ENCODE results near the gene C22orf31.

DNA sequence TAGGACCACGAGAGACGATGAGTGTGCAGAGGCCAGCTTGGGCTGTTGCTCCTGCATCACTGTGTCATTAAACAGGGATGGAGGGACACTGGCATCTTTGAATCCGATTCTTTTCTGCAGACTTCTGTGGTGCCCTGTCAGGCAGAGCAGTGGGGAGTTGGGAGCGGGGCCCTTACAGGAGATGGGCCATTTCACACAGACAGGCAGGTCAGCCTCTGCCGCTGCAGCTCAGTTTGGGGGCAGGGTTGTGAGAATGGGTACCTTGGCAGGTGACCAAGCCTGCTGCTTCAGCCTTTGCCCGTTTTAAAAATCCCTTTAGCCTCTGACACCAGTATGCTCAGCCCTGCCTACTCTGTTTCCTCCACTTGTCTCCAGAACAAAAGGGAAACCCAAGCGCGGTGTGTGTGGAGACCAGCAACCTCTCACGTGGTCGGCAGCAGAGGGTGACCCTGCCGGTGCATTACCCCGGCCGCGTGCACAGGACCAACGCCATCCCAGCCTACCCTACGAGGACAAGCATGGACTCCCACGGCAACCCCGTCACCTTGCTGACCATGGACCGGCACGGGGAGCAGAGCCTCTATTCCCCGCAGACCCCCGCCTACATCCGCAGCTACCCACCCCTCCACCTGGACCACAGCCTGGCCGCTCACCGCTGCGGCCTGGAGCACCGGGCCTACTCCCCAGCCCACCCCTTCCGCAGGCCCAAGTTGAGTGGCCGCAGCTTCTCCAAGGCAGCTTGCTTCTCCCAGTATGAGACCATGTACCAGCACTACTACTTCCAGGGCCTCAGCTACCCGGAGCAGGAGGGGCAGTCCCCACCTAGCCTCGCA is 12.6 kb downstream of the C22orf31 start:
- TF ChIP-seq, protein P1, sequence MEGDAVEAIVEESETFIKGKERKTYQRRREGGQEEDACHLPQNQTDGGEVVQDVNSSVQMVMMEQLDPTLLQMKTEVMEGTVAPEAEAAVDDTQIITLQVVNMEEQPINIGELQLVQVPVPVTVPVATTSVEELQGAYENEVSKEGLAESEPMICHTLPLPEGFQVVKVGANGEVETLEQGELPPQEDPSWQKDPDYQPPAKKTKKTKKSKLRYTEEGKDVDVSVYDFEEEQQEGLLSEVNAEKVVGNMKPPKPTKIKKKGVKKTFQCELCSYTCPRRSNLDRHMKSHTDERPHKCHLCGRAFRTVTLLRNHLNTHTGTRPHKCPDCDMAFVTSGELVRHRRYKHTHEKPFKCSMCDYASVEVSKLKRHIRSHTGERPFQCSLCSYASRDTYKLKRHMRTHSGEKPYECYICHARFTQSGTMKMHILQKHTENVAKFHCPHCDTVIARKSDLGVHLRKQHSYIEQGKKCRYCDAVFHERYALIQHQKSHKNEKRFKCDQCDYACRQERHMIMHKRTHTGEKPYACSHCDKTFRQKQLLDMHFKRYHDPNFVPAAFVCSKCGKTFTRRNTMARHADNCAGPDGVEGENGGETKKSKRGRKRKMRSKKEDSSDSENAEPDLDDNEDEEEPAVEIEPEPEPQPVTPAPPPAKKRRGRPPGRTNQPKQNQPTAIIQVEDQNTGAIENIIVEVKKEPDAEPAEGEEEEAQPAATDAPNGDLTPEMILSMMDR (IDR thresholded peaks at IDR 0.05; ENCODE audit: low read depth, low read length, poor library complexity, severe bottlenecking) = no peak
- no peak for TF ChIP-seq EZH2phosphoT487 (IDR thresholded peaks at IDR 0.05; ENCODE audit: borderline replicate concordance, low read length)

Data from DOHH2 (cell line).